GM18858 (cell line): Measurements from ENCODE around the gene TMOD1.
A peak's percentile ranks its signal among the peaks of the same experiment; 100 is the strongest.

Experiments used
- ATAC-seq: cut with Tn5 transposase; IDR thresholded peaks from one replicate; pipeline ENCODE4 v1.9.1; 2021; ENCODE audit not compliant: unreplicated experiment

The TMOD1 gene

GRCh38 chr9:97515662-97516061 is 14.2 kb downstream of the TMOD1 start:
- ATAC-seq: no peak

GRCh38 chr9:97516111-97516510 is 14.6 kb downstream of the TMOD1 start:
- ATAC-seq: no peak

GRCh38 chr9:97517331-97518089 is 16.0 kb downstream of the TMOD1 start:
- no peak for ATAC-seq

GRCh38 chr9:97518166-97518908 is 16.9 kb downstream of the TMOD1 start:
- ATAC-seq: no peak

GRCh38 chr9:97518909-97519307 is 17.4 kb downstream of the TMOD1 start:
- ATAC-seq: no peak

- no peak for ATAC-seq
Observed at GRCh38 chr9:97519441-97519970, 18.0 kb downstream of the TMOD1 start.

- no peak for ATAC-seq
Observed at GRCh38 chr9:97521576-97522333, 20.3 kb downstream of the TMOD1 start.

GRCh38 chr9:97524424-97524823 is 23.0 kb downstream of the TMOD1 start:
- no peak for ATAC-seq

GRCh38 chr9:97525451-97525850 is 24.0 kb downstream of the TMOD1 start:
- no peak for ATAC-seq

GRCh38 chr9:97526895-97527575 is 25.6 kb downstream of the TMOD1 start:
- ATAC-seq: no peak

- ATAC-seq: no peak
Observed at GRCh38 chr9:97527626-97528528, 26.4 kb downstream of the TMOD1 start.

- ATAC-seq: no peak
Observed at GRCh38 chr9:97528529-97529230, 27.2 kb downstream of the TMOD1 start.

GRCh38 chr9:97529363-97530076 is 28.1 kb downstream of the TMOD1 start:
- ATAC-seq: peak; percentile 81

GRCh38 chr9:97531888-97532376 is 30.5 kb downstream of the TMOD1 start:
- ATAC-seq: no peak

- no peak for ATAC-seq
Observed at GRCh38 chr9:97534185-97534584, 32.7 kb downstream of the TMOD1 start.

- no peak for ATAC-seq
Observed at GRCh38 chr9:97534961-97535594, 33.6 kb downstream of the TMOD1 start.

- ATAC-seq: no peak
Observed at GRCh38 chr9:97535771-97536170, 34.3 kb downstream of the TMOD1 start.

GRCh38 chr9:97536480-97536879 is 35.0 kb downstream of the TMOD1 start:
- no peak for ATAC-seq
